GM12865 (cell line): Measurements from ENCODE around the gene SOS1.
A peak's percentile ranks its signal among the peaks of the same experiment; 100 is the strongest.
"Not testable (repeated sequence)": the region's sequence is repeated elsewhere in the genome, so short reads cannot be mapped to it uniquely, and the experiment has no call there.

Experiments
- DNase-seq: peaks from one replicate; pipeline ENCODE4 v3.0.0; 2010; ENCODE audit warnings: low read depth
- H3K4me3 ChIP-seq: 2 replicates; pipeline ENCODE4 v1.5.1; 2011; ENCODE audit warnings: mild to moderate bottlenecking, low read depth, low read length, control low read depth
- CTCF ChIP-seq: IDR thresholded peaks from 2 replicates; pipeline ENCODE4 v1.5.1; 2011; ENCODE audit warnings: low read length, control low read depth, low read depth, inconsistent platforms; ENCODE audit not compliant: insufficient read depth; ENCODE audit errors: missing control alignments

SOS1 gene

GRCh38 chr2:39061280-39061679 lies 59.6 kb downstream of the SOS1 start:
- no peak for TF ChIP-seq CTCF
- DNase-seq: no peak
- H3K4me3 ChIP-seq: no peak overlapping the region

GRCh38 chr2:39059366-39059952 lies 61.4 kb downstream of the SOS1 start:
- H3K4me3 ChIP-seq: no peak overlapping the region
- peak; percentile 68 for DNase-seq
- TF ChIP-seq CTCF: peak; percentile 45

- no peak overlapping the region for H3K4me3 ChIP-seq
- TF ChIP-seq CTCF: no peak
- DNase-seq: no peak
Measured at GRCh38 chr2:39058101-39058500, 62.8 kb downstream of the SOS1 start.

GRCh38 chr2:39052665-39053064 lies 68.2 kb downstream of the SOS1 start:
- not testable (repeated sequence) for DNase-seq, H3K4me3 ChIP-seq

- H3K4me3 ChIP-seq: no peak overlapping the region
- no peak for DNase-seq
- TF ChIP-seq CTCF: no peak
Measured at GRCh38 chr2:39050109-39050508, 70.7 kb downstream of the SOS1 start.

GRCh38 chr2:39039072-39039471 lies 81.8 kb downstream of the SOS1 start:
- H3K4me3 ChIP-seq: no peak overlapping the region
- TF ChIP-seq CTCF: no peak
- no peak for DNase-seq

GRCh38 chr2:39033980-39034379 lies 86.9 kb downstream of the SOS1 start:
- TF ChIP-seq CTCF: no peak
- no peak for DNase-seq
- H3K4me3 ChIP-seq: no peak overlapping the region
